ENCODE measurements around the gene SPRED2.

SPRED2 gene, protein sequence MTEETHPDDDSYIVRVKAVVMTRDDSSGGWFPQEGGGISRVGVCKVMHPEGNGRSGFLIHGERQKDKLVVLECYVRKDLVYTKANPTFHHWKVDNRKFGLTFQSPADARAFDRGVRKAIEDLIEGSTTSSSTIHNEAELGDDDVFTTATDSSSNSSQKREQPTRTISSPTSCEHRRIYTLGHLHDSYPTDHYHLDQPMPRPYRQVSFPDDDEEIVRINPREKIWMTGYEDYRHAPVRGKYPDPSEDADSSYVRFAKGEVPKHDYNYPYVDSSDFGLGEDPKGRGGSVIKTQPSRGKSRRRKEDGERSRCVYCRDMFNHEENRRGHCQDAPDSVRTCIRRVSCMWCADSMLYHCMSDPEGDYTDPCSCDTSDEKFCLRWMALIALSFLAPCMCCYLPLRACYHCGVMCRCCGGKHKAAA

DNA sequence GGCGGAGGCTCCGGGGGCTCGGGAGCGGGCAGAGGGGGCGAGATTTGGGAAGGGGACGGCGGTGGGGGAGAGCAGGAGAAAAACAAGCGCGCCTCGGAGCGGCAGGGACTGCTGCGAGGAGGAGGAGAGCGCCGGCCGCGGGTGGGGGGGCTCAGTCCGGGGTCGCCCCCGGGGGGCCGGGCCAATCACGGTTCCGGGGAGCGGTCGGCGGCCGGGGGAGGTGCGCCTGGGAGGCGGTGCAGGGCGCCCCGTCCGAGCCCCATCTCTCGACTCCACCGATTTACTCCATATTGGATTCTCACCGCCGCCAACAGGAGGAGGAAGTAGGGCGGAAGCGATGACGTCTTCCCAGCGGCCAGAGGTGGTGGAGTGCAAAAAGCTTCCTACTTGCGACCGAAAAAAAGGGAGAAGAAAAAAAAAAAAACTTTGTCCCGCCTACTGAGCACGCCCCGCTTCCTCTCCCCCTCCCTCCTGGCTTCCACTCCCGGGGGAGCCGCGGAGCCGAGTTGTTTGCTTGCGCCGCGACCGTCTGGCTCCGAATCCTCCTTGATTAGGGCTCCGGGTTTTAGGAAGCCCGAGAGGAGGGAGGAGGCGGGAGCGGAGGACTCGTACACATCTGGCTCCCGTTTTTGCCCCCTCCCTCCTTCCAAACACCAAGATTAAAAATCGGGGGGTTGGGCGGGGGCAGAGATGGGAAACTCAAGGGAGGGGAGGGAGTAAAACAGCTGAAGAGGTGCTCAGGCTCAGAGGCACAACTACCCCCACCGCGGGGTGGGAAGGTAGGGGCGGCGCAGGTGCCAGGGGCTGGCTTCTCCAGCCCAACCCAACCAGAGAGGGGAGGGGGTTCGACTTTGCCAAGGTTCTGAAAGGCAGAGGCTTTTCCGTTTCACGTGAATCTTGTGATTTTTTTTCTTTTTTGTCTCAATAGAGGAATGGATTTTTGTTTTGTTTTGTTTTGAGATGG lies at the start of gene SPRED2:
SPRED2 (minus strand) TSS at position 373 of the 964 bp plus-strand sequence. CDS start 612 bp downstream, outside the sequence.
- DNase-seq (ENCODE audit: low read depth), result peak; percentile 58

DNA sequence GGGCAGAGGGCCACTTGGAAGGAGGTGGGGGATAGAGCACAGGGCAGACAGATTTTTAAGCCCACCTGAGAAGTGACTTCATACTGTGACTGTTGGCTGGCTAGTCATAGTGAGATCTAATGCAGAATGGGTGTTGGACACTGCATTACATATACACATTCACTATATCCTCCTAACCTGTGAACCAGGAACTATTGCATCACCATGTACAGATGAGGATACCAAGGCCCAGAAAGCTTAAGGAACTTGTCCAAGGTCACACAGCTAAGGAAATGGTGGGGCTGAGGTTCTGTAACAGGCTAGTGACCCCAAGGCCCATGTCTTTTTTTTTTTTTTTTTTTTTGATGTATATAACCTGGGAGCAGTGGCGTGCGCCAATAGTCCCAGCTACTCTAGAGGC lies 49.6 kb upstream of the SPRED2 start:
- DNase-seq (ENCODE audit: low read depth), result no peak

DNA sequence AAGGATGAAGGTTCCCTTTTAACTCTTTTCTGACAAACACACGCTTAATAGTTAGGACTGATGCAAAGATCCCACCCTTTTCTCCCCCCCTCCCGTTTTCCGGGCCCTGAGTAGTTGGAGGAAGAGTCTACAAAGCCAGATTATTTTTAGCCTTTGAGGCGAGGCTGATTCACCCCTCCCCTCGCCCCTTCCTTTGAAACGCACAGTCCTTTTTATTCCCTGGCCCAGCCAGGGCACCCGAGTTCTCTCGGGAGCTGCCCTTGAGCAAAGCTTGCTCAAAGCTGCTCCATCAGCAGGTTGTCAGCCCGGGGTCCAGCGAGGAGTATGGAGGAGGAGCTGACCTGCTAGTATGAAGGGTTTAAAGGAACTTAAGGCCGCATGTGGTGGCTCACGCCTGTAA lies 47.1 kb upstream of the SPRED2 start:
- no peak for DNase-seq (ENCODE audit: low read depth)

DNA sequence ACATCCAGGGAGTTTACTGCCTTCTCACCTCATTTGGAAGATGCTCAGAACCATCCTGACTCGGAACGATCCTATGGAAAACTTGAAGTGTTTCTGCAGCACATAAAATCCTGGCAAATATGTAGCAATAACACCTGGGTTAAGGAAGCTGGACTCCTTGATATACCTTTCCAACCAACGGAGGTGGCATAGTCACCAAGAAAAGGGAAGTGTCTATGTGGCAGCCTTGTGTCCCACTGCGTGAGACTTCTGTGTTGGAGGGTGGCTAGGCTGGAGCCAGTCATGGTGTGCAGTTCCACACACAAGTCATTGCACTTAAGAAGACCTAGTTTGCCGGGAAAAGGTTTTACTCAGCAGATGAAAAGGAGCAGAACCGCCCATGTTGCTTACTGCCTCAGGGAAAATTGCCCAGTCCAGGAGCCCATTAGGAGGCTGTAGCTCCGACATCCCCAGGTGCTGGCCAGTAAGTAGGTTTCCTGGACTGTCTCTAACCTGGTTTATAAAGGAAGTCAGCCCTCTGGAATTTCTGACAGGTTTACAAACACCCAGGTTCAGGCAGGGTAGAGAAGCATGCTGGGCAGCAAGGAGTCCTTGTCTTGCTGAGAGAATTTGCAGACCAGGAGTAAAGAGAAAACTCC lies 46.2 kb upstream of the SPRED2 start:
- no peak for DNase-seq (ENCODE audit: low read depth)

DNA sequence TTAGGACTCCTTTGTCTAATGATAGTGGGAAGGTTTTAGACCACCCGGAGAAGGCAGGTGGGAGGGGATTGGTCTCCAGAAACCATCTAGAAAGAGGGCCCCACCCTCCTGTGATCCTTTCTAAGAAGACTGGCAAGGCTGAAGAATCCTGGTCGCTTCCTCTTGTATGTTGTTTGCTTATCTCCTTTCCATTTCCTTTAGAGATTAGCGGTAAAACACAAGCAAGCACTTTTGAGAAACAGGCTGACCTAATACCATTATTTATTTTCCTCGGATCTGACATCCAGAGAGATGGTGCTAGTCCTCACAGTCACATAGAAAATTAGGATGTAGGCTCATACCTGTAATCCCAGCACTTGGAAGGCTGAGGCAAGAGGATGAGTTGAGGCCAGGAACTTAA lies 45.2 kb upstream of the SPRED2 start:
- no peak for DNase-seq (ENCODE audit: low read depth)

DNA sequence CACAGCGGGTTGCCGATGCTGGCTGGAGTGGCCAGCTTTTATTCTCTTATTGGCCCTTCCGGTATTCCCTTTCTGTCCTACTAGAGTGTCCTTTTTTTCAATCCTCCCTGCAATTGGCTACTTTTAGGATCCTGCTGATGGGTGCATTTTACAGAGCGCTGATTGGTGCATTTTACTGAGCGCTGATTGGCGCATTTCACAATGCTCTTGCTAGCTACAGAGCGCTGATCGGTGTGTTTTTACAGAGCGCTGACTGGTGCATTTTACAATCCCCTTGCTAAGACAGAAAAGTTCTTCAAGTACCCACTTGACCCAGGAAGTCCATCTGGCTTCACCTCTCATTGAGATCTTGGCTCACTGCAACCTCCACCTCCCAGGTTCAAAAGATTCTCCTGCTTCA lies 44.4 kb upstream of the SPRED2 start:
- DNase-seq (ENCODE audit: low read depth), result no peak

DNA sequence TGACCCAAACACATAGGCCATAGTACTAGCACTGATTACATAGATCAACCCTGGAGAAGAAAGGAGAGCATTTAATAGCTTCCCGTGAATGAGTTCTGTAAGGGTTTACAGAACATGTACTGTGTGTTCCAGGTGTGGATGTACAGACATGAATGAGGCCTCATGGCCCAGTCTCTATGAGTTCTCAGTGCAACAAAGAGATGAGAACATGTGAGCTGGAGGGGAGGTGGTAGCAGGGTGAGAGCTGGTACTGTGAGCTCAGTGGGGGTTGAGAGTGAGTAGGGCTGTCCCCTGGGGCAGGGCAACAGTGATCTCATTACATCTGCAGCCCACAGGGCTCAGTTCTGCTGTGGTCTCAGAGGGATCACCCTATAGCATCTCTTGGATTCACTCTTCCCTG lies 42.6 kb upstream of the SPRED2 start:
- DNase-seq (ENCODE audit: low read depth), result no peak

DNA sequence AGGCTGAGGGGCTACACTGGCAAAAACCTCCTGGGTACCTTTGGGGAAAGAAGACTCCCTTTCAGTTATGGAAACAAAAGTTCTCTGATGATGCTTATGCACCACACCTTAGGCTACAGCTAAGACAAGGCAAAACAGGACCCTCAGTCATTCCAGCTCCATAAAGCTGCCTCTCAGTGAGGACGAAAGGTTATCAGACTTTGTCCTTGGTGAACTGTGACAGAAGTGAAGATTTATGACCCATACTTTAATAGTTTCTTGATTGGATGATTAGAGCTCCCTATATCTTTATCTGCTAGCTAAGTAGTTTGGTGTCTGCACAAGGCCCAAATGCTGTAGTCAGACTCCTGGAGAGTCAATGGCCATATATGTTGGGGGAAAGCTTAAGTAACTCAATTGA lies 40.6 kb upstream of the SPRED2 start:
- DNase-seq (ENCODE audit: low read depth), result no peak

DNA sequence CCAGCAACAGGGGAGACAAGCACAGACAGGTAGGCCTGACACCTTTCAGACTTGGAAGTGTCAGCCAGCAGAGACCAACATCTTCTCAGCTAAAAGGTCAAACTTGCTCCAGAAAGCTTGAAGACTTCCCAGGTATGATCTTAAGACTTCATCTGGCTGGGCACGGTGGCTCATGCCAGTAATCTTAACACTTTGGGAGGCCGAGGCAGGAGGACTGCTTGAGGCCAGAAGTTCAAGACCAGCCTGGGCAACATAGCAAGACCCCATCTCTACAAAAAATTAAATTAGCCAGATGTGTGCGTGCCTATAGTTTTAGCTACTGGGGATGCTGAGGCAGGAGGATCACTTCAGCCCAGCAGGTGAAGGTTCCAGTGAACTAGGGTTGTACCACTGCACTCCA lies 39.0 kb upstream of the SPRED2 start:
- DNase-seq (ENCODE audit: low read depth), result no peak

DNA sequence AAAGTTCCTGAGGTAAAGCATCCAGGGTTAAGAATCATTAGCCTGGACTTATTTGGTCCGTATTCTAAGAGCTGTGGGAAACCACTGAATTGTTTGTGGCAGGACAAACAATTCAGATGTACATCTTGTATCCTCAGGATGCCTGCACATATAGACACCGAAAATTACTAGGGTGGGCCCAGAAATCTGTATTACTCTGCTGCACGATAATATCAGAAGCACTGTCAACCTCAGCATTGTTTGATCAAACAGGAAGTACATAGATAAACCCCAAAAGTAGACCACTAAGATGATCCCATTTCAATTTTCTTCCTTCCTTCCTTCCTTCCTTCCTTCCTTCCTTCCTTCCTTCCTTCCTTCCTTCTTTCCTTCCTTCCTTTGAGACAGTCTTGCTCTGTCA lies 34.2 kb upstream of the SPRED2 start:
- DNase-seq (ENCODE audit: low read depth), result no peak

DNA sequence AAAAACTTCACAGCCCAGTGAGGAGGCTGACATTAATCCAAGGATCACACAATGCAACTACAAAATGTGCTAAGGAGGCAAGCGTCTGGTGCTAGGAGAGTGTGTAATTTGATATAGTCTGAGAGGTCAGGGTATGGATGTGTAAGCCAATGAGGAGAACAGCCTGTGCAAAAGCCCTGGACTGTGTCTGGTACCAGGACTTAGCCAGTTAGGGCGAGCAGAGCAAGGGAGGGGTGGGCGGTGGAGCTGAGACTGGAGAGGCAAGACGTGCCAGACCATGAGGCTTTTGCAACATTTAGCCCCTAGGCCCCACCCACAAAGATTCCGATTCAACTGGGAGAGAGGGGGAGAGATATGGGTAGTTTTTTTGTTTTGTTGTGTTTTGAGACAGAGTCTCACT lies 33.5 kb upstream of the SPRED2 start:
- DNase-seq (ENCODE audit: low read depth), result no peak

DNA sequence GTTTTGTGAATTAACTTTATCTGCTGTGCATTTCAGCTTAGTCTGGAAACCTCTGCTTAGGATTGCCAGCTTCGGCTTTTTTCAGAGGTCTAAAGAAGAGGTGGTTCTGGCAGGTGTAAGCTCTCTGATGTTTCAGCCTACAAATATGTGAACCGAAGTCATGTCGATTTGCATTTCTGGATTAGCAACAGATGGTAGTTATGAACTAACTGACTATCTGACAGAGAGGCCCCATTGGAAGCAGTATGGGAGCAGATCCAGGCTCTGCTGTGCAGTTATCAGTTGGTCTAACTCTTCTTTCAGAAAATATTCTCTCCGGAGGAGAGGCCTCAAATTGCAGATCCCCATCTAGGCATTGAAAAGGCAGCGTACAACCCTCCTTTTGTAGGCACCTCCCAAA lies 32.7 kb upstream of the SPRED2 start:
- DNase-seq (ENCODE audit: low read depth), result no peak

DNA sequence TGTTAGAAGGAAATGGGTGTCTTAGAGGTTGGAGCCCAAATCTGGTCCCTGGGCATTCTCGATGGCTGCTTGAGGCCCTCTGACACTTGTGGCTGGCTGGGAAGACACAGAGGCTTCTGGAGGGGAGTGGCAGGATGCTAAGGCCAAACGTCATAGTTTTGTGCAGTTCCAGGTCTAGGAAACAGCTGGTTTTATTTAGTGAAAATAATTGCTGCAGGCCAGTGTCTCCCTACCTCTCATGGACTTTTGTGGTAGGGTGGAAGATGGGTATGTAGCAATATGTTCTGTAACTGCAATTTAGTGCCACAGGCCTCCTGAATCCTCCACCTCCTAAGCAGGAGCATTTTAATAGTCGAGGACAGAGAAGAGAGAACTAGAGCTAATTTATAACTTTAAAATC lies 32.2 kb upstream of the SPRED2 start:
- no peak for DNase-seq (ENCODE audit: low read depth)

DNA sequence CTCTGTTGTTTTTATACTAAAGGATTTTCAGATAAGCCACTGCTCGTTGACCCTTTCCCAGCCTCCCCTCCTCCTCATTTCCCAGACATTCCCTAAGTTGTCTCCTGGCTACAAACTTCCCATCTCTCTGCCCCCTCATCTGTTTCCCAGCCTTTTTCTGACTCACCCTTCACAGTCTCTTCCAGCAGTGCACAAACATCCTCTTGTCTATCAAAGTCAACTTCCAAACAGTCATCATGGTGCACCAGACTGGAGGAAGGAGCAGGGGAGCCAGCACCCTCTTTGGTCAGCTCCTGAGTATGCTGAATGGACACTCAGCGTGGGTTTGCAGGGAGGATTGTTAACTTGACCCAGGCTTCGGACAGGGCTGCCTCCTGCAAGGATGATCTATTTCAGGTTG lies 26.6 kb upstream of the SPRED2 start:
- no peak for DNase-seq (ENCODE audit: low read depth)

DNA sequence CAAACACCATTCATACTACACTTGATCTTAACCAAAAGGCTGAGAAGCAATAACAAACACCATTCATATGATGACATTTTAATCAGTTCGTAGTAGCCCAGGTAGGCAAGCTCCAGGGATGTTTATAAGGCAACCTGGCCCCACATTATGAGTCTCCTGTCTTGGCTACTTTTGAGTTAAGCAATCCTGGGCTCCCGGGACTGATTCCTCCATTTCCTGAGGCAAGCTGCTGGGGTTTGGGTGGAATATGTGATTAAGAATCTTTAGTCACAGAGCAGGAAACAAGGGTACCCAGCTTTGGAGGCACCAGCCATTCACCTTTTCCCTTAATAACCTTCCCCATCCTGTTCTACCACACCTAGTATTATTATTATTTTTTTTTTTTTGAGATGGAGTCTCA lies 24.5 kb upstream of the SPRED2 start:
- DNase-seq (ENCODE audit: low read depth), result no peak

DNA sequence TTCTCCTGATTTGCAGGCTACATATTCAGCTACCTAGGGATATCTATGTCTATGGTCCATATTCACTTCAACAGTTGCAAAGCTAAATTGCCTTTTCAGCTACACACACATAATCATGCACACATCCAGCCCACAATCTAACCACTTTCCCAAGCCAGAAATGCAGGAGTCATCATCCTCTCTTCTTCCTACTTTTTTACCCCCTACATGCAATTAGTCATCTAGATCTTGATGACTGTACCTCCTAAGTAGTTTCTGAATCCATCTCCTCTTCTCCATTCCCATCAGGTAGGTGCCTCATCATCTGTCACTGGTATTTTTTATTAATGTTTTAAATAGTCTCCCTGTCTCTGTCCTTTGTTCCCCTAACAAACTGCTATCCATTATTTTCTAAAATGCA lies 23.7 kb upstream of the SPRED2 start:
- DNase-seq (ENCODE audit: low read depth), result no peak

DNA sequence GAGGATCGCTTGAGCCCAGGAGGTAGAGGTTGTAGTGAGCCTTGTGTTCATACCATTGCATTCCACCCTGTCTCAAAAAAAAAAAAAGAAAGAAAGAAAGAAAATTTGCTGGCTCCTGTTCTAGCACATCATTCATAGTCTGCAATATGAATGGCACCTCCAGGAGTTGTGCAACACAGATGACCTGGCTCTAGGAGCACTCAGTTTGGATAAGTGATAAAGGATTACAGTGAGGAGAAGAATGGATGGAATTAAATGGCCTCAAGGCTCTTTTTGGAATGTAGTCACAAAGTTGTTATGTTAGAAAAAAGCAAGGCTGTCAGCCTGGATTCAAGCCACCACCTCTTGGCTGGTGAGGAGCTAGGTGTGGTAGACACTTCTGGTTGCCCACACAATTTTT lies 21.5 kb upstream of the SPRED2 start:
- DNase-seq (ENCODE audit: low read depth), result no peak

DNA sequence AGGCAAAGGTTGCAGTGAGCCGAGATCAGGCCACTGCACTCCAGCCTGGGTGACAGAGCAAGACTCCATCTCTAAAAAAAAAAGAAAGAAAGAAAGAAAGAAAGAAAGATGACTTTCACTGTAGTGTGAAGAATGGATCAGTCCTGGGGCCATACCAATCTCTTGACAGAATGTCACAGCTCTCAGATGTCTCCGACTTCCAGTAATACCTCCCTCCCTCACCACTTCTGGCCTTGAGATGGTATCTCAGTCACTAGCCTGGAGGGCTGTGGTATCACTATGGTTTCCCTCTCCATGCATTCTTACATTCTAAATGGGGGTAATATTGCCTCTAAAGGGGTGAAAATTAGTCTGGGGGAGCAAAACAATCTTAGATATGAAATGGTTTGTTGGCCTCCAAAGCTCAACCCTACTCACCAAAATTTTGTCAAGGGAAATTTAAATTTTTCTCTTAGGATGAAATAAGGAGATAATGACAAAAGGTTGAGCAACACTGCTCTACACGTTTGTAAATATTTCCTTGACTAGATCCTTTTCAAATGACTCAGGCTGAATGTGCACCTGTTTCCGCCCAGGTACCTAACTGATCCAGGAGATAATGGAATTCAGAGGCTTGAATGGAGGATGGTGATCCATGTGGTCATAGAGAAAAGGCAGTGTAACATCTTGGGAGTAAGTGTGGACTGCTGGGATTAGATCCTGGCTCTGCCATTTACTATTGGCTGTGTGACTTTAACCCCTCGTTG lies 19.9 kb upstream of the SPRED2 start:
- DNase-seq (ENCODE audit: low read depth), result no peak

DNA sequence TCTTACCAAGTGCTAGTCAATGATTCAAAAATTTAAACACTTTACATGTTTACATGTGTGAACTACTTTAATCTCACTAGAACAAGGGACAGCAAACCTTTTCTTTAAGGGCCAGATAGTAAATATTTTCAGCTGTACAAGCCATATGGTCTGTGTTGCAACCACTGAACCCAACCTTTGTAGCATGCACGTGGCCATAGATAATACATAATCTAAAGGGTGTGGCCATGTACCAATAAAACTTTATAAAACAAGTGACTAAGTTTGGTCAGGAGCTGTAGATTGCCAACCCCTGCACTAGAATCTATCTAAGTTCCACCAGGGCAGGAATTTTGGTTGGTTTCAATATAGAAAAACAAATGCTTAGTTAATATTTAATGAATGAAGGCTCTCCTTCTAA lies 18.4 kb upstream of the SPRED2 start:
- DNase-seq (ENCODE audit: low read depth), result no peak

DNA sequence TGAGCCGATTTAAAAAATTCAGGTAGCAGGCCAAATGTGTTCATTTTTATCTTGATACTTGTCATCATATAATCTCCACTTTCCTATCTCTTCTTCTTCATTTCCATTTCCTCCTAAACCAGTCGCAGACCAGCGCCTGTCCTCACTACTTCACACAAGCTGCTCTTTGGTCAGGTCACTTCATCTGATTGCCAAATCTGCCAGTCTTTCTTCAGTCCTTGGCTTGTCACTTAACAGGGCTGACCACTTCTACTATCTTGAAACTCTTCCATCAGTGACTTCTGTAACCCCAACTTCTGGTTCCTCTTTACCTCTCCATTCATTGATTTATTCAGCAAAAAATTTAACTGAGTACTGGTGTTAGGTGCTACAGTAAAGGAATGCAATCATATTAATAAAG lies 18.0 kb upstream of the SPRED2 start:
- no peak for DNase-seq (ENCODE audit: low read depth)

DNA sequence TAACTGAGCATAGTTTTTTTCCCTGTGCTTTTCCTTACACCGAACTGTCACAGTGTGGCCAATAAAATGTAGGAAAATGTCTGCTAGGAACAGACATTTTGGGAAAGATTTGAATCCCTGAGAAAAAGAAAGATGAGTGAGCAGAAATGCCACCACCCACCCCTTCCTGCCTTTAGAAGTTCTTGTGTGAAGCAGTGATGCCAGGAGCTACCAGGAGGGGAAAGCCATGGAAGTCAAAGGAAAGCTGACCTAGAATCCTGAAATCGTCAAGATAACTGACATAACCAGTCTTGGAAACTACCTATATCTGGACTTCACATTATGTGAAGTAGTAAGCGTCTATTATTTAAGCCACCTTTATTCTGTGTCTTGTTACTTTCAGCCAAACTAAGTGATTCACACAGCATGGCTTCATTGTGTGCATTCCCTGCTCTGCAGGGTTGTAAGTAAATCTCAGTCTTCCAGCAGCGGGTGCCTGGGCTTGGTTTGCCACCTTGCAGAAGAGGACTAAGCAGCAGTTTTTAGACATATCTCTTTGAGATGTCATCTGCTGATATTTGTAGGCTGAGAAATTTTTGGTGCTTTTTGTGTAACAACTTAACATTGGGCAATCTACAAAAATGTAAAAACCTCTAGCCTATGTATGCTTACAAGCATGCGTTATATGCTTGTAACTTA lies 11.2 kb upstream of the SPRED2 start:
- DNase-seq (ENCODE audit: low read depth), result no peak

All from activated T-cell treated with anti-CD3 and anti-CD28 coated beads for 48 hours (primary cell).